ENCODE data around the gene CEL. TPM values are rescaled to one million over a fixed set of nuclear protein-coding genes. Genes with fewer than 3 reads are reported as not detected.
"Not testable (repeated sequence)": the region's sequence is repeated elsewhere in the genome, so short reads cannot be mapped to it uniquely, and the experiment has no call there.

Gene CEL
- total RNA-seq: 3.5 and 3.6 TPM in 2 replicates
- long read RNA-seq: 0 reads

- Mint-ChIP-seq H3K27ac (ENCODE audit: unreplicated experiment) (peak within 1 kb of the TSS; percentile 78), H3K4me1 (peaks cover 22% of the 10 kb centered on the region)
- not testable (repeated sequence) for H3K27me3 Mint-ChIP-seq (ENCODE audit: low read depth); H3K9me3 Mint-ChIP-seq; DNase-seq (ENCODE audit: low read depth, low spot score); H3K4me3 Mint-ChIP-seq; H3K36me3 Mint-ChIP-seq (ENCODE audit: low read depth)
Measured at GRCh38 chr9:133061764-133062145, at the start of gene CEL. CEL (plus strand) TSS chr9:133061981; CDS start chr9:133062003, 22 bp downstream.

DNA sequence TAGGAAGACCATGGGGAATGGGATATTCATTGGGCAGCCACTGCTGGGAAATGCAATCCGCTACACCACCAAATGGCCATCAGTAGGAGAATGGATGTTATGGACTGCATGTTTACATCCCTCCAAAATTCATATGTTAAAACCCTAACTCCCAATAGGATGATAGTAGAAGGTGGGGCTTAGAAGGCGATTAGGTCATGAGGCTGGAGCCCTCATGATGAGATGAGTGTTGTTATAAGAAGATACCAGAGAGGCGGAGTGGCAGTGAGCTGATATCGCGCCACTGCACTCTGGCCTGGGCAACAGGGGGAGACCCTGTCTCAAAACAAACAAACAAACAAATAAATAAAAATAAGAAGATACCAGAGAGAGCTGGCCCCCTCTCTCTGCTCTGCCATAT, 47.1 kb upstream of the CEL start:
- no peak overlapping the region for H3K27ac Mint-ChIP-seq (ENCODE audit: unreplicated experiment)
- peaks cover 7% of the 10 kb centered on the region for H3K9me3 Mint-ChIP-seq
- peaks cover 60% of the 10 kb centered on the region for H3K27me3 Mint-ChIP-seq (ENCODE audit: low read depth)
- no peaks in the 10 kb centered on the region for H3K4me1 Mint-ChIP-seq
- no peak overlapping the region for H3K4me3 Mint-ChIP-seq
- no peaks in the 10 kb centered on the region for H3K36me3 Mint-ChIP-seq (ENCODE audit: low read depth)
- TF ChIP-seq CTCF (conservative IDR thresholded peaks at IDR 0.05): no peak
- DNase-seq (ENCODE audit: low read depth, low spot score): no peak

GRCh38 chr9:133023117-133023890, 38.5 kb upstream of the CEL start:
- Mint-ChIP-seq H3K27me3 (ENCODE audit: low read depth) (peaks cover 22% of the 10 kb centered on the region), H3K9me3 (no peaks in the 10 kb centered on the region), H3K27ac (ENCODE audit: unreplicated experiment) (no peak overlapping the region), H3K36me3 (ENCODE audit: low read depth) (no peaks in the 10 kb centered on the region), H3K4me1 (peaks cover 16% of the 10 kb centered on the region), H3K4me3 (no peak overlapping the region)
- no peak for TF ChIP-seq CTCF (conservative IDR thresholded peaks at IDR 0.05)
- no peak for DNase-seq (ENCODE audit: low read depth, low spot score)

GRCh38 chr9:133026426-133026825, 35.4 kb upstream of the CEL start:
- Mint-ChIP-seq H3K36me3 (ENCODE audit: low read depth) (peaks cover 4% of the 10 kb centered on the region), H3K27ac (ENCODE audit: unreplicated experiment) (no peak overlapping the region), H3K9me3 (no peaks in the 10 kb centered on the region), H3K4me3 (peak overlapping the region; percentile 41), H3K27me3 (ENCODE audit: low read depth) (peaks cover 16% of the 10 kb centered on the region), H3K4me1 (peaks cover 33% of the 10 kb centered on the region)
- TF ChIP-seq CTCF (conservative IDR thresholded peaks at IDR 0.05): no peak
- DNase-seq (ENCODE audit: low read depth, low spot score): no peak

DNA sequence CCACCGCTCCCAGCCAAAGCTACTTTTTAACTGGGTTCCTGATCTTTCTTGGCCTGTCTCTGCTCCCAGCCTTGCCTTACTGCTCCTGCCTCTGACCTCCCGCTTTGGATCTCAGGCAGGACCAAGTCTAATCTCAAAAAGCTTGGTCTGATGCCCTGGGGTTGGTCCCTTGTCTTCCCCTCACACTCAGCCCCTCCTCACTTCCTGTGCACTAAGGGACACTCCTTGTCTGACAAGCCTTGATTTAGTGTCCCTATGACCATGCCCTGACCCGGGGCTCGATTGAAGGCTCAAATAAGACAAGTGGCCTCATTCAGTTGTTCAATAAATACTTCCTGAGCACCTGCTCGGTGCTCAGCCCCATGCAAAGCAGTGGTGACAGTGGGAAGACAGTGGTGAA, 34.6 kb upstream of the CEL start:
- H3K27ac Mint-ChIP-seq (ENCODE audit: unreplicated experiment): no peak overlapping the region
- H3K36me3 Mint-ChIP-seq (ENCODE audit: low read depth): peaks cover 7% of the 10 kb centered on the region
- no peaks in the 10 kb centered on the region for H3K9me3 Mint-ChIP-seq
- peak overlapping the region; percentile 98 for H3K4me3 Mint-ChIP-seq
- DNase-seq (ENCODE audit: low read depth, low spot score): no peak
- peaks cover 14% of the 10 kb centered on the region for H3K27me3 Mint-ChIP-seq (ENCODE audit: low read depth)
- peaks cover 39% of the 10 kb centered on the region for H3K4me1 Mint-ChIP-seq
- no peak for TF ChIP-seq CTCF (conservative IDR thresholded peaks at IDR 0.05)

GRCh38 chr9:133028221-133028620, 33.6 kb upstream of the CEL start:
- Mint-ChIP-seq H3K27ac (ENCODE audit: unreplicated experiment) (no peak overlapping the region), H3K27me3 (ENCODE audit: low read depth) (peaks cover 10% of the 10 kb centered on the region), H3K9me3 (no peaks in the 10 kb centered on the region), H3K4me3 (peak overlapping the region; percentile 98), H3K4me1 (peaks cover 44% of the 10 kb centered on the region), H3K36me3 (ENCODE audit: low read depth) (peaks cover 12% of the 10 kb centered on the region)
- TF ChIP-seq CTCF (conservative IDR thresholded peaks at IDR 0.05): no peak
- DNase-seq (ENCODE audit: low read depth, low spot score): no peak

Measured in neural crest cell (in vitro differentiated cells).